GM23338 (cell line): ENCODE results near the gene FOXO3. TPM values are rescaled to one million over a fixed set of nuclear protein-coding genes. Genes with fewer than 3 reads are reported as not detected.

ENCODE experiments used
- ATAC-seq: fragments of 200-7000 bp; cut with Tn5 transposase; 3 replicates; pipeline ENCODE4 v1.9.1; 2020
- DNase-seq: peaks from one replicate; pipeline ENCODE4 v3.0.0-alpha.2; 2015; ENCODE audit warnings: low spot score
- H2AFZ ChIP-seq: fragments of 200-600 bp; sonication (generic); 2 replicates; pipeline ENCODE4 v1.8.0; 2016; ENCODE audit warnings: antibody characterized with exemption, mild to moderate bottlenecking, moderate library complexity
- H3F3A ChIP-seq: fragments of 200-600 bp; sonication (generic); replicated peaks from 2 replicates; pipeline ENCODE4 v1.8.0; 2017; ENCODE audit warnings: antibody characterized with exemption, mixed run types, low read depth
- H3K27ac ChIP-seq: fragments of 200-600 bp; sonication (generic); 2 replicates; pipeline ENCODE4 v1.6.1; 2016; ENCODE audit warnings: low read depth
- H3K27me3 ChIP-seq: fragments of 200-600 bp; sonication (generic); 2 replicates; pipeline ENCODE4 v1.8.0; 2016; ENCODE audit warnings: mild to moderate bottlenecking, mixed run types, moderate library complexity; ENCODE audit not compliant: insufficient read depth
- H3K36me3 ChIP-seq: fragments of 200-600 bp; sonication (generic); 2 replicates; pipeline ENCODE4 v1.8.0; 2016; ENCODE audit warnings: mild to moderate bottlenecking; ENCODE audit not compliant: insufficient read depth
- H3K4me1 ChIP-seq: fragments of 200-600 bp; sonication (generic); 2 replicates; pipeline ENCODE4 v1.8.0; 2016; ENCODE audit warnings: mild to moderate bottlenecking, moderate library complexity; ENCODE audit not compliant: insufficient read depth
- H3K4me2 ChIP-seq: fragments of 200-600 bp; sonication (generic); 2 replicates; pipeline ENCODE4 v1.7.1; 2017; ENCODE audit warnings: mixed run types
- H3K4me3 ChIP-seq: fragments of 200-600 bp; sonication (generic); 2 replicates; pipeline ENCODE4 v1.6.1; 2016; ENCODE audit warnings: mixed run types
- H3K79me2 ChIP-seq: fragments of 200-600 bp; sonication (generic); replicated peaks from 2 replicates; pipeline ENCODE4 v1.8.0; 2017; ENCODE audit warnings: mild to moderate bottlenecking; ENCODE audit not compliant: insufficient read depth
- H3K9me2 ChIP-seq: fragments of 200-600 bp; sonication (generic); 2 replicates; pipeline ENCODE4 v1.8.0; 2017; ENCODE audit not compliant: insufficient read depth
- H4K20me1 ChIP-seq: fragments of 200-600 bp; sonication (generic); replicated peaks from 2 replicates; pipeline ENCODE4 v1.8.0; 2017; ENCODE audit warnings: mild to moderate bottlenecking; ENCODE audit not compliant: insufficient read depth
- H3K27ac Mint-ChIP-seq: 2 replicates; pipeline ENCODE4 v1.8.0; 2020; ENCODE audit warnings: inconsistent platforms, mild to moderate bottlenecking, moderate library complexity, mixed read lengths
- H3K27me3 Mint-ChIP-seq: 3 replicates; pipeline ENCODE4 v1.8.0; 2022; ENCODE audit warnings: low read depth, mild to moderate bottlenecking, moderate library complexity, mixed read lengths, inconsistent platforms; ENCODE audit not compliant: insufficient read depth, poor library complexity
- H3K36me3 Mint-ChIP-seq: 3 replicates; pipeline ENCODE4 v1.8.0; 2021; ENCODE audit warnings: low read depth, mild to moderate bottlenecking, inconsistent platforms, moderate library complexity, mixed read lengths
- H3K4me1 Mint-ChIP-seq: 3 replicates; pipeline ENCODE4 v1.8.0; 2020; ENCODE audit warnings: mild to moderate bottlenecking, inconsistent platforms, mixed read lengths
- H3K4me3 Mint-ChIP-seq: 3 replicates; pipeline ENCODE4 v1.8.0; 2021; ENCODE audit warnings: moderate library complexity, mild to moderate bottlenecking, inconsistent platforms, mixed read lengths
- H3K9me3 Mint-ChIP-seq: 3 replicates; pipeline ENCODE4 v1.8.0; 2020; ENCODE audit warnings: moderate library complexity, mild to moderate bottlenecking, inconsistent platforms, mixed read lengths
- CREB1 ChIP-seq: fragments of 250-450 bp; sonication (Bioruptor Pico); IDR thresholded peaks from 2 replicates; pipeline ENCODE4 v1.5.0; 2020; ENCODE audit warnings: low read depth, mild to moderate bottlenecking, moderate library complexity
- CTCF ChIP-seq, 2 experiments: fragments of 200-600 bp in 1 of 2; sonication (generic) in 1 of 2; conservative IDR thresholded peaks; 2 replicates each; pipeline versions ENCODE4 v1.5.1 to v1.6.1; 2016 to 2017; ENCODE audit warnings: antibody characterized with exemption in 2 of 2, low read depth in 2 of 2, mild to moderate bottlenecking in 2 of 2, moderate library complexity in 1 of 2
- ETS1 ChIP-seq: IDR thresholded peaks from 2 replicates; pipeline ENCODE4 v1.6.1; 2016; ENCODE audit warnings: antibody characterized with exemption
- EZH2phosphoT487 ChIP-seq: fragments of 200-600 bp; sonication (generic); IDR thresholded peaks from one replicate; pipeline ENCODE4 v1.8.1; 2018; ENCODE audit warnings: antibody characterized with exemption; ENCODE audit not compliant: unreplicated experiment
- JUNB ChIP-seq: IDR thresholded peaks from one replicate; pipeline ENCODE4 v1.6.1; 2016; ENCODE audit warnings: antibody characterized with exemption; ENCODE audit not compliant: unreplicated experiment
- NANOG ChIP-seq: IDR thresholded peaks from 2 replicates; pipeline ENCODE4 v1.6.1; 2016; ENCODE audit warnings: antibody characterized with exemption, borderline replicate concordance
- POLR2AphosphoS5 ChIP-seq: IDR thresholded peaks from 2 replicates; pipeline ENCODE4 v1.6.1; 2016; ENCODE audit warnings: antibody characterized with exemption, low read depth
- ZNF114 ChIP-seq: fragments of 250-450 bp; sonication (Bioruptor Pico); IDR thresholded peaks from 2 replicates; pipeline ENCODE4 v1.5.0; 2020; ENCODE audit warnings: mild to moderate bottlenecking, moderate library complexity
- ZNF331 ChIP-seq: fragments of 250-450 bp; sonication (Bioruptor Pico); IDR thresholded peaks from 2 replicates; pipeline ENCODE4 v1.5.0; 2020; ENCODE audit warnings: low read depth, mild to moderate bottlenecking, moderate library complexity
- polyA plus RNA-seq: library from polyadenylated mRNA; unstranded; fragments of >200 nt; fragmentation: Nextera tagmentation; extraction: Ambion mirVana; gene quantifications from 2 replicates; pipeline ENCODE4 v1.2.1, GENCODE V29; 2016
- total RNA-seq: library from RNA; depleted of rRNA; stranded (reverse); fragments of >200 nt; shearing (Covaris generic); gene quantifications from 2 replicates; pipeline ENCODE4 v1.2.3, GENCODE V29; 2014
- TF ChIP-seq, protein P1 (sequence below): fragments of 250-450 bp; sonication (Bioruptor Pico); IDR thresholded peaks from 2 replicates; pipeline ENCODE4 v1.5.0; 2020; ENCODE audit warnings: mild to moderate bottlenecking, moderate library complexity

The FOXO3 gene
- total and polyA plus RNA-seq, 2 experiments from 2014 or later, result 9.8 to 20.2 TPM

GRCh38 chr6:108720827-108721226 is 160.1 kb downstream of the FOXO3 start:
- no peak overlapping the region for H3K4me3 ChIP-seq
- peaks cover 4% of the 10 kb centered on the region for H3K27me3 Mint-ChIP-seq
- H3K79me2 ChIP-seq, result no peaks in the 10 kb centered on the region
- no peaks in the 10 kb centered on the region; the same call in 1 of the 2 replicates for H3K9me2 ChIP-seq
- H3K4me2 ChIP-seq, result peak overlapping the region; percentile 46
- H3F3A ChIP-seq, result 0 out of 2 replicates have a peak, but pooled peaks cover 3% of the 10 kb centered on the region
- peaks cover 19% of the 10 kb centered on the region for H3K4me1 ChIP-seq
- H3K4me3 Mint-ChIP-seq, result no peak overlapping the region
- peaks cover 6% of the 10 kb centered on the region; the same call in 1 of the 2 replicates for H3K36me3 ChIP-seq
- H4K20me1 ChIP-seq, result no peaks in the 10 kb centered on the region
- H3K27me3 ChIP-seq, result no peaks in the 10 kb centered on the region
- no peak for ATAC-seq
- peak overlapping the region; percentile 19 for H3K27ac Mint-ChIP-seq
- peaks cover 13% of the 10 kb centered on the region for H3K4me1 Mint-ChIP-seq
- H2AFZ ChIP-seq, result no peak overlapping the region
- DNase-seq, result no peak
- peaks cover 8% of the 10 kb centered on the region; the same call in 2 of the 3 replicates for H3K36me3 Mint-ChIP-seq
- no peak for TF ChIP-seq ZNF114 (CRISPR knock-in tag)
- no peak overlapping the region for H3K27ac ChIP-seq
- H3K9me3 Mint-ChIP-seq, result peaks cover 11% of the 10 kb centered on the region

DNA sequence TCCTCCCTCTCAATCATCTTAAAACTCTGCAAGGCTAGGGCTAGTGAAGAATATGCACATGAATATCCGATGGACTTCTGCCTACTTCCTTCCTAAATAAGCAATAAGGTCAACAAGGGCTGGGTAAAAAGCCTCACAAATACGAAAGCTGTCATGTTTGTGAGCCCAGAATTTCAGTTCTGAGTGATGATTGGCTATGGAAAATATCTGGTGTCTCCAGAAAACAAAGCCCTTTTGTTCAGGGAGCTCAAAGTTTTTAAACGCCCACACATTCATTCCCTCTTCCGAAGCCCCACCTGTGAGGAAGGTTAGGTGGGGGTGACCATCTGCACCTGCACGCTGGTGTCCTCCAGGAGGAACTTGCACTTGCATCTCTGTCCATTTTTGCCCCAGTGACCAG is 160.6 kb downstream of the FOXO3 start:
- Histone ChIP-seq H2AFZ (peak overlapping the region; percentile 87; the same call in 1 of the 2 replicates), H3K4me3 (no peak overlapping the region), H3K4me2 (peak overlapping the region; percentile 46)
- TF ChIP-seq ZNF331 (CRISPR knock-in tag) (no peak), JUNB (no peak), POLR2AphosphoS5 (no peak), CTCF (conservative IDR thresholded peaks at IDR 0.05; ENCODE audit: low read depth in 2 of 2) (no peak), CREB1 (CRISPR knock-in tag) (no peak), EZH2phosphoT487 (no peak), NANOG (no peak), ETS1 (no peak)
- TF ChIP-seq, protein P1, sequence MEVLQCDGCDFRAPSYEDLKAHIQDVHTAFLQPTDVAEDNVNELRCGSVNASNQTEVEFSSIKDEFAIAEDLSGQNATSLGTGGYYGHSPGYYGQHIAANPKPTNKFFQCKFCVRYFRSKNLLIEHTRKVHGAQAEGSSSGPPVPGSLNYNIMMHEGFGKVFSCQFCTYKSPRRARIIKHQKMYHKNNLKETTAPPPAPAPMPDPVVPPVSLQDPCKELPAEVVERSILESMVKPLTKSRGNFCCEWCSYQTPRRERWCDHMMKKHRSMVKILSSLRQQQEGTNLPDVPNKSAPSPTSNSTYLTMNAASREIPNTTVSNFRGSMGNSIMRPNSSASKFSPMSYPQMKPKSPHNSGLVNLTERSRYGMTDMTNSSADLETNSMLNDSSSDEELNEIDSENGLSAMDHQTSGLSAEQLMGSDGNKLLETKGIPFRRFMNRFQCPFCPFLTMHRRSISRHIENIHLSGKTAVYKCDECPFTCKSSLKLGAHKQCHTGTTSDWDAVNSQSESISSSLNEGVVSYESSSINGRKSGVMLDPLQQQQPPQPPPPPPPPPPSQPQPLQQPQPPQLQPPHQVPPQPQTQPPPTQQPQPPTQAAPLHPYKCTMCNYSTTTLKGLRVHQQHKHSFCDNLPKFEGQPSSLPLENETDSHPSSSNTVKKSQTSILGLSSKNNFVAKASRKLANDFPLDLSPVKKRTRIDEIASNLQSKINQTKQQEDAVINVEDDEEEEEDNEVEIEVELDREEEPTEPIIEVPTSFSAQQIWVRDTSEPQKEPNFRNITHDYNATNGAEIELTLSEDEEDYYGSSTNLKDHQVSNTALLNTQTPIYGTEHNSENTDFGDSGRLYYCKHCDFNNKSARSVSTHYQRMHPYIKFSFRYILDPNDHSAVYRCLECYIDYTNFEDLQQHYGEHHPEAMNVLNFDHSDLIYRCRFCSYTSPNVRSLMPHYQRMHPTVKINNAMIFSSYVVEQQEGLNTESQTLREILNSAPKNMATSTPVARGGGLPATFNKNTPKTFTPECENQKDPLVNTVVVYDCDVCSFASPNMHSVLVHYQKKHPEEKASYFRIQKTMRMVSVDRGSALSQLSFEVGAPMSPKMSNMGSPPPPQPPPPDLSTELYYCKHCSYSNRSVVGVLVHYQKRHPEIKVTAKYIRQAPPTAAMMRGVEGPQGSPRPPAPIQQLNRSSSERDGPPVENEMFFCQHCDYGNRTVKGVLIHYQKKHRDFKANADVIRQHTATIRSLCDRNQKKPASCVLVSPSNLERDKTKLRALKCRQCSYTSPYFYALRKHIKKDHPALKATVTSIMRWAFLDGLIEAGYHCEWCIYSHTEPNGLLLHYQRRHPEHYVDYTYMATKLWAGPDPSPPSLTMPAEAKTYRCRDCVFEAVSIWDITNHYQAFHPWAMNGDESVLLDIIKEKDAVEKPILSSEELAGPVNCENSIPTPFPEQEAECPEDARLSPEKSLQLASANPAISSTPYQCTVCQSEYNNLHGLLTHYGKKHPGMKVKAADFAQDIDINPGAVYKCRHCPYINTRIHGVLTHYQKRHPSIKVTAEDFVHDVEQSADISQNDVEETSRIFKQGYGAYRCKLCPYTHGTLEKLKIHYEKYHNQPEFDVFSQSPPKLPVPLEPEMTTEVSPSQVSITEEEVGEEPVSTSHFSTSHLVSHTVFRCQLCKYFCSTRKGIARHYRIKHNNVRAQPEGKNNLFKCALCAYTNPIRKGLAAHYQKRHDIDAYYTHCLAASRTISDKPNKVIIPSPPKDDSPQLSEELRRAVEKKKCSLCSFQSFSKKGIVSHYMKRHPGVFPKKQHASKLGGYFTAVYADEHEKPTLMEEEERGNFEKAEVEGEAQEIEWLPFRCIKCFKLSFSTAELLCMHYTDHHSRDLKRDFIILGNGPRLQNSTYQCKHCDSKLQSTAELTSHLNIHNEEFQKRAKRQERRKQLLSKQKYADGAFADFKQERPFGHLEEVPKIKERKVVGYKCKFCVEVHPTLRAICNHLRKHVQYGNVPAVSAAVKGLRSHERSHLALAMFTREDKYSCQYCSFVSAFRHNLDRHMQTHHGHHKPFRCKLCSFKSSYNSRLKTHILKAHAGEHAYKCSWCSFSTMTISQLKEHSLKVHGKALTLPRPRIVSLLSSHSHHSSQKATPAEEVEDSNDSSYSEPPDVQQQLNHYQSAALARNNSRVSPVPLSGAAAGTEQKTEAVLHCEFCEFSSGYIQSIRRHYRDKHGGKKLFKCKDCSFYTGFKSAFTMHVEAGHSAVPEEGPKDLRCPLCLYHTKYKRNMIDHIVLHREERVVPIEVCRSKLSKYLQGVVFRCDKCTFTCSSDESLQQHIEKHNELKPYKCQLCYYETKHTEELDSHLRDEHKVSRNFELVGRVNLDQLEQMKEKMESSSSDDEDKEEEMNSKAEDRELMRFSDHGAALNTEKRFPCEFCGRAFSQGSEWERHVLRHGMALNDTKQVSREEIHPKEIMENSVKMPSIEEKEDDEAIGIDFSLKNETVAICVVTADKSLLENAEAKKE (CRISPR knock-in tag), result no peak

More for the DNA sequence above, 160.6 kb downstream of the FOXO3 start:
- peak overlapping the region; percentile 20 for H3K27ac Mint-ChIP-seq
- Histone ChIP-seq H3K4me1 (peaks cover 19% of the 10 kb centered on the region), H3F3A (0 out of 2 replicates have a peak, but pooled peaks cover 3% of the 10 kb centered on the region), H3K36me3 (peaks cover 6% of the 10 kb centered on the region; the same call in 1 of the 2 replicates), H4K20me1 (no peaks in the 10 kb centered on the region), H3K9me2 (no peaks in the 10 kb centered on the region; the same call in 1 of the 2 replicates), H3K79me2 (no peaks in the 10 kb centered on the region), H3K27ac (no peak overlapping the region), H3K27me3 (no peaks in the 10 kb centered on the region)
- H3K36me3 Mint-ChIP-seq, result peaks cover 8% of the 10 kb centered on the region; the same call in 2 of the 3 replicates
- peaks cover 13% of the 10 kb centered on the region for H3K4me1 Mint-ChIP-seq
- H3K4me3 Mint-ChIP-seq, result no peak overlapping the region
- DNase-seq, result no peak
- ATAC-seq, result no peak
- H3K27me3 Mint-ChIP-seq, result peaks cover 4% of the 10 kb centered on the region
- peaks cover 11% of the 10 kb centered on the region for H3K9me3 Mint-ChIP-seq
